ENCODE measurements around the gene SHTN1.

SHTN1 gene

DNA sequence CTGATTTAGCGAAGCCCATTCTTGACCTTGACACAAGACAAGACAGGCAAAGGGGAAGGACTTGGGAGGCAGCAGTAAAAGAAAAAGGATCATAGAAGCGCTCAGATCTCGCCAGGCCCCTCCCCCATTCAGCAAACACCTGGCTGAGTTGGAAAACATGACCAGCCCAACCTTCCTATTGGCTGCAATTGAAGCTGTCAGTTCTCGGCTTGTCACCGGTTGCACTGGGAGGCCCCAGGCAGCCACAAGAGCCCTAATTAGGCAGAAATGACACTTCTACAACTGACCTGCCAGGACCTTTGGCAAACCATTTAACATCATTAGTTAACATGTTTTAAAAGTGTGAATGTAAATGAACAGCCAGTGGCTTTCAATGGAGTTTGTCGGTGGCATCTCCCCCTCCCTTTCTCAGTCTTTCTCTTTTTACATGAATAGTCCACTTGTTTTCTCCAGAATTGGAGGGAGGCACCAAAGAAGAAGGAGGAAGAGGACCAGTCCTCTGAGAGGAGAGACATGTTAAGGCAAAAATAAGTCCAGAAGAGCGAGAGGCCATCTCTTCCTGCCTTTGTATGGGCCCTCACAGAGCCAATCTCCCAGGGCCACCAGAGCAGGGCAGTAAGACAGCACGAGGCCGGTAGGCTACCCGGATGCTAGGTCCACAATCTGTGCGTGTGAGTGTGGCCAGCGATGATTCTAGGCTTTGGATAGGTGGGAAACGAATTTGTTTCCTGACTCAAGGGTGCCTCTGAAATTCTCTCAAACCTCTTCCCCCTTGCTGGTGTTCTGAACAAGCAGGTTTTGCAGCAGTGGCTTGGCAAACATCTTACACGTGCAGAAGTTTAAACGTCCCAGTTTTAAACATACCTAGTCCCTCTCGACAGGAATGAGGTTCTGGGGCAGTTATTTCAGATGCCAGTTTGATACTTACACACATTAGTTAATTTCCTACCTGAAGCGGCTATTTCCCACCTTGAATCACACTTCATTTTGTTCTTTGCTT, 170.7 kb downstream of the SHTN1 start:
- no peak for DNase-seq (ENCODE audit: low spot score)

DNA sequence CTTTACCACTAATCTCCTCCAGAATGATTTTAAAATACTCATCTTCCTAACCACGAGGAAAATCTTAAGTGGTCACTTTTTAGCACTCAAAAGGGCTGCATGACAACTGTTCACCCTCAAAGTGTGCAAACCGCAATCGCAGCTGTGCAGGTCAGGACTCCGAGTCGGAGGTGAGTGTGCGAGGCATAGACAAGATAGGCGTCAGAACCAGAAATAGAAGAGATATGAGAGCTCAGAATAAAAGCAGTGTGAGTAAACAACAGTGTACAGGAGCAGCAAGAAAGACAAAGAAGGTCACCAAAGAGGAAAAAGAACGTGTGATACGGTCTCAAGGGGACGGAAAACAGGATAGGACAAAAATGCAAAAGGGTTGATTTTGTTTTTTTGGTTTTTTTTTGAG, 173.2 kb downstream of the SHTN1 start:
- DNase-seq (ENCODE audit: low spot score) = no peak

All from AG08396 (cell line).